GM12878 (cell line): ENCODE measurements around the gene IQCK. TPM values are rescaled to one million over a fixed set of nuclear protein-coding genes. Genes with fewer than 3 reads are reported as not detected.

Experiments
- ATAC-seq: fragments of 200-7000 bp; cut with Tn5 transposase; 3 replicates; pipeline ENCODE4 v1.9.1; 2020; ENCODE audit warnings: mild to moderate bottlenecking, moderate library complexity
- BruUV-seq: library from RNA; stranded (reverse); fragments of 400-500 nt; replicated peaks from 2 replicates; lab custom pipeline; 2021; lab: Mats Ljungman, UMichigan
- CTCF ChIA-PET: fragments of 300-600 bp; sonication (Branson Sonifier 250); formaldehyde crosslinking; extraction: SDS; loops from one replicate; lab custom pipeline; 2021; ENCODE audit warnings: inconsistent platforms; lab: Yijun Ruan, JAX
- POLR2A ChIA-PET: fragments of 350-600 bp; formaldehyde crosslinking; extraction: SDS; loops from one replicate; lab custom pipeline; 2021; ENCODE audit warnings: inconsistent platforms; lab: Charles Lee
- RAD21 ChIA-PET: fragments of 300-600 bp; sonication (Branson Sonifier 250); formaldehyde crosslinking; loops from one replicate; lab custom pipeline; 2023; ENCODE audit warnings: antibody characterized with exemption; ENCODE audit not compliant: unreplicated experiment; lab: Charles Lee
- SMC1A ChIA-PET: fragments of 300-600 bp; sonication (Branson Sonifier 250); formaldehyde crosslinking; loops from one replicate; lab custom pipeline; 2023; ENCODE audit not compliant: unreplicated experiment, uncharacterized antibody; lab: Charles Lee
- DNase-seq: peaks from one replicate; pipeline ENCODE4 v3.0.0-alpha.2; 2011; ENCODE audit warnings: low read depth, low spot score
- FAIRE-seq: peaks from 3 replicates; lab custom pipeline; 2011; peaks lifted over from hg19 to GRCh38; lab: Jason Lieb, UNC
- H2AFZ ChIP-seq: 2 replicates; pipeline ENCODE4 v1.6.0; 2011; ENCODE audit warnings: low read depth, low read length, control low read depth; ENCODE audit not compliant: control insufficient read depth
- H3K27ac ChIP-seq: 2 replicates; pipeline ENCODE4 v1.5.1; 2011; ENCODE audit warnings: control low read depth; ENCODE audit not compliant: control insufficient read depth, insufficient read depth
- H3K27me3 ChIP-seq, 2 experiments: replicated peaks in 1 of 2; 2 replicates each; pipeline versions ENCODE4 v1.6.0 to v1.6.1; 2011; ENCODE audit warnings: low read length in 1 of 2; ENCODE audit not compliant: control insufficient read depth in 2 of 2, insufficient read depth in 2 of 2
- H3K36me3 ChIP-seq, 2 experiments: 2 replicates each; pipeline ENCODE4 v1.5.1; 2011; ENCODE audit warnings: low read length in 1 of 2; ENCODE audit not compliant: control insufficient read depth in 2 of 2, insufficient read depth in 2 of 2
- H3K4me1 ChIP-seq: 2 replicates; pipeline ENCODE4 v1.6.1; 2011; ENCODE audit warnings: mild to moderate bottlenecking, low read length, moderate library complexity, mixed read lengths; ENCODE audit not compliant: control insufficient read depth, insufficient read depth
- H3K4me2 ChIP-seq: 2 replicates; pipeline ENCODE4 v1.6.0; 2011; ENCODE audit warnings: control low read depth; ENCODE audit not compliant: control insufficient read depth, insufficient read depth
- H3K4me3 ChIP-seq: fragments of 200-600 bp; sonication (generic); 2 replicates; pipeline ENCODE4 v1.5.1; 2016
- H3K79me2 ChIP-seq: 2 replicates; pipeline ENCODE4 v1.6.0; 2011; ENCODE audit warnings: low read length; ENCODE audit not compliant: control insufficient read depth, insufficient read depth
- H3K9ac ChIP-seq: 2 replicates; pipeline ENCODE4 v1.8.0; 2011; ENCODE audit warnings: low read length, control low read depth, mixed read lengths; ENCODE audit not compliant: control insufficient read depth, insufficient read depth
- H3K9me3 ChIP-seq: replicated peaks from 3 replicates; pipeline ENCODE4 v1.5.1; 2011; ENCODE audit warnings: mild to moderate bottlenecking, low read length; ENCODE audit not compliant: control insufficient read depth, insufficient read depth
- H4K20me1 ChIP-seq: 2 replicates; pipeline ENCODE4 v1.6.0; 2011; ENCODE audit not compliant: control insufficient read depth, insufficient read depth
- EED ChIP-seq: sonication (generic); IDR thresholded peaks from 2 replicates; pipeline ENCODE4 v1.6.1; 2016; ENCODE audit warnings: antibody characterized with exemption, low read depth
- IRF3 ChIP-seq: fragments of 450-650 bp; IDR thresholded peaks from 2 replicates; pipeline ENCODE4 v1.6.1; 2014; ENCODE audit warnings: mild to moderate bottlenecking
- SREBF2 ChIP-seq: IDR thresholded peaks from 2 replicates; pipeline ENCODE4 v1.6.1; 2012; ENCODE audit warnings: mild to moderate bottlenecking, low read length
- STAT3 ChIP-seq: IDR thresholded peaks from 2 replicates; pipeline ENCODE4 v1.6.1; 2011; ENCODE audit warnings: low read depth, low read length, improper control_type of control experiment
- TARDBP ChIP-seq: IDR thresholded peaks from 2 replicates; pipeline ENCODE4 v1.6.1; 2016; ENCODE audit warnings: borderline replicate concordance
- USF1 ChIP-seq: IDR thresholded peaks from 2 replicates; pipeline ENCODE4 v1.6.1; 2011; ENCODE audit warnings: borderline replicate concordance, low read depth, mild to moderate bottlenecking, moderate library complexity, mixed read lengths, low read length; ENCODE audit not compliant: insufficient read depth; ENCODE audit errors: extremely low read length
- YBX1 ChIP-seq: fragments of 450-650 bp; IDR thresholded peaks from 2 replicates; pipeline ENCODE4 v1.6.1; 2016; ENCODE audit warnings: antibody characterized with exemption
- ZNF217 ChIP-seq: fragments of 450-650 bp; IDR thresholded peaks from 2 replicates; pipeline ENCODE4 v1.6.1; 2017; ENCODE audit warnings: antibody characterized with exemption, mild to moderate bottlenecking
- ZZZ3 ChIP-seq: IDR thresholded peaks from 2 replicates; pipeline ENCODE4 v1.6.1; 2011; ENCODE audit warnings: low read depth; ENCODE audit not compliant: control insufficient read depth, insufficient read length
- WGBS: methylation state at CpG from one replicate; pipeline ENCODE4 v1.1.6; 2016; ENCODE audit warnings: low lambda C conversion rate; ENCODE audit not compliant: insufficient replicate concordance, insufficient coverage; ENCODE audit errors: missing lambda C conversion rate; 5-methylcytosine and 5-hydroxymethylcytosine counted together
- in situ Hi-C: fragments of 300-500 bp; cut with MboI; formaldehyde crosslinking; loops from 9 replicates; pipeline ENCODE4 v1.14.3; 2018; ENCODE audit warnings: mixed read lengths
- intact Hi-C: fragments of 100-400 bp; cut with micrococcal nuclease; formaldehyde crosslinking; loops from one replicate; pipeline ENCODE4 v1.14.2; 2022; ENCODE audit not compliant: unreplicated experiment
- polyA plus RNA-seq, 11 experiments: library from polyadenylated mRNA; depleted of rRNA in 4 of 11; unstranded in 6 of 11; stranded (reverse) in 5 of 11; fragments of >200 nt; fragmentation: Nextera tagmentation in 4 of 11; fragmentation: Illumina TruSeq in 1 of 11; extraction: Ambion mirVana in 4 of 11; extraction: Trizol in 1 of 11; gene quantifications; 1 replicate in 1 of 11; 2 replicates in 10 of 11; pipeline versions ENCODE4 v1.2.1 to v1.2.3, GENCODE V29; 2011 to 2016; ENCODE audit warnings: inconsistent platforms in 2 of 11, missing spikeins in 2 of 11, low read depth in 1 of 11
- total RNA-seq, 4 experiments: library from RNA; depleted of rRNA in 3 of 4; stranded (reverse); fragments of >200 nt in 3 of 4; fragmentation: Illumina TruSeq in 1 of 4; extraction: Trizol in 1 of 4; gene quantifications; 2 replicates each; pipeline versions ENCODE4 v1.2.1 to v1.2.3, GENCODE V29; 2013 to 2021
- TF ChIP-seq, protein P1 (sequence below): IDR thresholded peaks from 2 replicates; pipeline ENCODE4 v1.6.1; 2012; ENCODE audit warnings: low read depth, low read length, improper control_type of control experiment

IQCK gene
- total and polyA plus RNA-seq, 10 of the 15 experiments (the other 5 are each of a cell fraction or from before 2014, with no cell fraction given), result 1.0 to 4.2 (median 2.4) TPM

GRCh38 chr16:19748389-19749168, 30.5 kb downstream of the IQCK start:
- no peak overlapping the region for H3K9ac ChIP-seq
- DNase-seq (no peak), ATAC-seq (no peak), FAIRE-seq (no peak)
- CTCF ChIA-PET, result interaction anchor here (0.6 to 1.2 kb wide), 2 partner anchors 139 to 929 kb away, joined by 3 to 4 read pairs; no protein-coding TSS in a partner anchor
- H4K20me1 ChIP-seq, result no peaks in the 10 kb centered on the region
- WGBS, result 48% methylated on average over 2 of the region's 2 CpGs
- H3K27me3 ChIP-seq, result no peaks in the 10 kb centered on the region
- POLR2A ChIA-PET, result no interaction called here
- no peak overlapping the region for H2AFZ ChIP-seq
- TF ChIP-seq ZNF217 (no peak), YBX1 (no peak)
- no peak overlapping the region for H3K27ac ChIP-seq
- no peaks in the 10 kb centered on the region for H3K9me3 ChIP-seq
- BruUV-seq, result no TSS peak
- in situ Hi-C loops (no loop called here), intact Hi-C loops (no loop called here)
- SMC1A ChIA-PET, result interaction anchor here (1.5 to 1.9 kb wide), 3 partner anchors 10 to 26 kb away, joined by 5 to 8 read pairs (median 5); no protein-coding TSS in a partner anchor
- H3K4me1 ChIP-seq, result no peaks in the 10 kb centered on the region
- H3K36me3 ChIP-seq, result no peaks in the 10 kb centered on the region
- H3K79me2 ChIP-seq, result no peaks in the 10 kb centered on the region
- RAD21 ChIA-PET, result no interaction called here
- H3K4me2 ChIP-seq, result no peak overlapping the region
- no peak overlapping the region for H3K4me3 ChIP-seq

DNA sequence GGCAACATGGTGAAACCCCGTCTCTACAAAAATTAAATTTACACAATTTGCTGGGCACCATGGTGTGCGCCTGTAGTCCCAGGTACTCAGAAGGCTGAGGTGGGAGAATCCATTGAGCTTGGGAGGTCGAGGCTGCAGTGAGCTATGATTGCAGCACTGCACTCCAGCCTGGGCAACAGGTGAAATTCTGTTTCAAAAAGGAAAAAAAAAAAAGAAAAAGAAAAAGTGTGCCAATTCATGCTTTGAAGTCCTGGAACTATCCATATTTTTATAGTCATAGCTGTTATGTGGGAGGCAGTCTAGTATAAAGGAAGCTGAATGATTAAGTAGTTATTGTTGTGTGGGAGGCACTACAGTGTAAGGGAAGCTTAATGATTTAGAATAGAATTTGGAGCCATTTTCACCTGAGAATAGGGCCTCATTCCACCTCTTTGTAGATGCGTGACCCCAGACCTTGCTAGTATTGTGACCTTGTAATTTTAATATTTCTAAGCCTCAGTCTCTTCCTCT, 31.6 kb downstream of the IQCK start:
- no peak overlapping the region for H3K4me3 ChIP-seq
- intact Hi-C loops (no loop called here), in situ Hi-C loops (no loop called here)
- no peak for ATAC-seq
- ChIA-PET CTCF (interaction anchor here (1.2 kb wide), 1 partner anchor 138 kb away, joined by 3 read pairs; no protein-coding TSS in a partner anchor), POLR2A (no interaction called here), RAD21 (no interaction called here), SMC1A (interaction anchor here (0.5 to 1.9 kb wide), 3 partner anchors 9 to 293 kb away, joined by 3 to 8 read pairs (median 5); no protein-coding TSS in a partner anchor)
- H3K79me2 ChIP-seq, result no peaks in the 10 kb centered on the region
- no peak overlapping the region for H3K4me2 ChIP-seq
- H3K4me1 ChIP-seq, result no peaks in the 10 kb centered on the region
- H2AFZ ChIP-seq, result no peak overlapping the region
- FAIRE-seq, result no peak
- no TSS peak for BruUV-seq
- H3K9me3 ChIP-seq, result no peaks in the 10 kb centered on the region
- 59% methylated on average over 4 of the region's 4 CpGs for WGBS
- H3K27ac ChIP-seq, result no peak overlapping the region
- no peaks in the 10 kb centered on the region for H3K36me3 ChIP-seq
- no peak for DNase-seq
- H4K20me1 ChIP-seq, result no peaks in the 10 kb centered on the region
- no peaks in the 10 kb centered on the region for H3K27me3 ChIP-seq
- H3K9ac ChIP-seq, result no peak overlapping the region
- TF ChIP-seq ZZZ3, result no peak
- TF ChIP-seq, protein P1, sequence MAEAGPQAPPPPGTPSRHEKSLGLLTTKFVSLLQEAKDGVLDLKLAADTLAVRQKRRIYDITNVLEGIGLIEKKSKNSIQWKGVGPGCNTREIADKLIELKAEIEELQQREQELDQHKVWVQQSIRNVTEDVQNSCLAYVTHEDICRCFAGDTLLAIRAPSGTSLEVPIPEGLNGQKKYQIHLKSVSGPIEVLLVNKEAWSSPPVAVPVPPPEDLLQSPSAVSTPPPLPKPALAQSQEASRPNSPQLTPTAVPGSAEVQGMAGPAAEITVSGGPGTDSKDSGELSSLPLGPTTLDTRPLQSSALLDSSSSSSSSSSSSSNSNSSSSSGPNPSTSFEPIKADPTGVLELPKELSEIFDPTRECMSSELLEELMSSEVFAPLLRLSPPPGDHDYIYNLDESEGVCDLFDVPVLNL, result no peak
- TF ChIP-seq SREBF2, result no peak
- TF ChIP-seq EED, result no peak
- TF ChIP-seq TARDBP, result no peak
- TF ChIP-seq USF1, result no peak
- no peak for TF ChIP-seq IRF3
- no peak for TF ChIP-seq STAT3
